Neuronal stem cell (in vitro differentiated cells): ENCODE data around the gene PLA2G4E.
A peak's percentile ranks its signal among the peaks of the same experiment; 100 is the strongest.

Experiments used
- DNase-seq: peaks from one replicate; pipeline ENCODE4 v3.0.0-alpha.2; 2013; ENCODE audit warnings: low spot score
- H2AFZ ChIP-seq: one replicate; pipeline ENCODE4 v1.6.1; 2013; ENCODE audit warnings: mild to moderate bottlenecking, low read length, inconsistent platforms
- H2AK5ac ChIP-seq: 2 replicates; pipeline ENCODE4 v1.6.1; 2013; ENCODE audit warnings: low read depth, mild to moderate bottlenecking, inconsistent platforms, low read length, moderate library complexity, mixed read lengths
- H2BK120ac ChIP-seq: 2 replicates; pipeline ENCODE4 v1.6.1; 2013; ENCODE audit warnings: low read depth, mild to moderate bottlenecking, inconsistent platforms, low read length, moderate library complexity, mixed read lengths
- H2BK12ac ChIP-seq: one replicate; pipeline ENCODE4 v1.6.1; 2013; ENCODE audit warnings: low read length, inconsistent platforms
- H2BK15ac ChIP-seq: 2 replicates; pipeline ENCODE4 v1.6.1; 2013; ENCODE audit warnings: mild to moderate bottlenecking, low read length, inconsistent platforms, mixed read lengths
- H2BK5ac ChIP-seq: one replicate; pipeline ENCODE4 v1.6.1; 2013; ENCODE audit warnings: inconsistent platforms, mild to moderate bottlenecking, low read length, moderate library complexity
- H3K14ac ChIP-seq: one replicate; pipeline ENCODE4 v1.6.1; 2013; ENCODE audit warnings: low read length, inconsistent platforms
- H3K18ac ChIP-seq: 2 replicates; pipeline ENCODE4 v1.6.1; 2013; ENCODE audit warnings: low read length, inconsistent platforms
- H3K23ac ChIP-seq: 2 replicates; pipeline ENCODE4 v1.6.1; 2013; ENCODE audit warnings: low read depth, mild to moderate bottlenecking, mixed read lengths, low read length, inconsistent platforms; ENCODE audit not compliant: poor library complexity
- H3K27ac ChIP-seq: replicated peaks from 3 replicates; pipeline ENCODE4 v1.5.1; 2013; ENCODE audit warnings: low read length, inconsistent platforms
- H3K27me3 ChIP-seq, 3 experiments: 2 replicates each; pipeline ENCODE4 v1.6.1; 2013; ENCODE audit warnings: low read length in 3 of 3, mild to moderate bottlenecking in 2 of 3, inconsistent platforms in 1 of 3, low read depth in 1 of 3, mixed read lengths in 1 of 3, moderate library complexity in 1 of 3; ENCODE audit not compliant: control insufficient read depth in 3 of 3, insufficient read depth in 3 of 3
- H3K36me3 ChIP-seq, 2 donors: replicated peaks in 1 of 2; 2 replicates each; pipeline ENCODE4 v1.6.1; 2013; ENCODE audit warnings: low read length in 2 of 2; ENCODE audit not compliant: control insufficient read depth in 2 of 2, insufficient read depth in 2 of 2
- H3K4ac ChIP-seq: 2 replicates; pipeline ENCODE4 v1.6.1; 2013; ENCODE audit warnings: inconsistent platforms, mild to moderate bottlenecking, low read length, moderate library complexity
- H3K4me1 ChIP-seq, 2 donors: 1 replicate in 1 of 2; 2 replicates in 1 of 2; pipeline ENCODE4 v1.6.1; 2013; ENCODE audit warnings: low read length in 2 of 2, low read depth in 1 of 2; ENCODE audit not compliant: control insufficient read depth in 2 of 2, insufficient read depth in 1 of 2
- H3K4me2 ChIP-seq: one replicate; pipeline ENCODE4 v1.6.1; 2013; ENCODE audit warnings: mild to moderate bottlenecking, low read length, inconsistent platforms; ENCODE audit not compliant: insufficient read depth, poor library complexity, severe bottlenecking
- H3K4me3 ChIP-seq, 2 donors: 2 replicates each; pipeline ENCODE4 v1.5.1; 2013; ENCODE audit warnings: low read length in 2 of 2, mild to moderate bottlenecking in 2 of 2, inconsistent platforms in 1 of 2, moderate library complexity in 1 of 2
- H3K79me1 ChIP-seq: one replicate; pipeline ENCODE4 v1.6.1; 2013; ENCODE audit warnings: low read depth, mild to moderate bottlenecking, inconsistent platforms, low read length, moderate library complexity
- H3K9ac ChIP-seq: one replicate; pipeline ENCODE4 v1.6.1; 2013; ENCODE audit warnings: mild to moderate bottlenecking, low read depth, low read length, inconsistent platforms; ENCODE audit not compliant: poor library complexity
- H3K9me3 ChIP-seq, 2 donors: replicated peaks in 1 of 2; 2 replicates each; pipeline versions ENCODE3 to v1.6.1; 2013; ENCODE audit warnings: low read length in 2 of 2, mild to moderate bottlenecking in 2 of 2, inconsistent platforms in 1 of 2, low read depth in 1 of 2, mixed read lengths in 1 of 2, moderate library complexity in 1 of 2; ENCODE audit not compliant: control insufficient read depth in 2 of 2, insufficient read depth in 1 of 2
- H4K8ac ChIP-seq: one replicate; pipeline ENCODE4 v1.6.1; 2013; ENCODE audit warnings: low read depth, mild to moderate bottlenecking, inconsistent platforms, low read length, moderate library complexity
- H4K91ac ChIP-seq: one replicate; pipeline ENCODE4 v1.6.1; 2013; ENCODE audit warnings: low read length, low read depth, mild to moderate bottlenecking, inconsistent platforms; ENCODE audit not compliant: poor library complexity
- WGBS, 2 donors: extraction: QIAGEN DNeasy Blood & Tissue Kit; methylation state at CpG; one replicate each; pipeline ENCODE4 v1.1.7; 2013; ENCODE audit warnings: missing lambda C conversion rate in 2 of 2, mixed read lengths in 1 of 2; ENCODE audit not compliant: insufficient read length in 2 of 2, insufficient replicate concordance in 1 of 2; ENCODE audit errors: extremely low coverage in 2 of 2; 5-methylcytosine and 5-hydroxymethylcytosine counted together

The PLA2G4E gene

DNA sequence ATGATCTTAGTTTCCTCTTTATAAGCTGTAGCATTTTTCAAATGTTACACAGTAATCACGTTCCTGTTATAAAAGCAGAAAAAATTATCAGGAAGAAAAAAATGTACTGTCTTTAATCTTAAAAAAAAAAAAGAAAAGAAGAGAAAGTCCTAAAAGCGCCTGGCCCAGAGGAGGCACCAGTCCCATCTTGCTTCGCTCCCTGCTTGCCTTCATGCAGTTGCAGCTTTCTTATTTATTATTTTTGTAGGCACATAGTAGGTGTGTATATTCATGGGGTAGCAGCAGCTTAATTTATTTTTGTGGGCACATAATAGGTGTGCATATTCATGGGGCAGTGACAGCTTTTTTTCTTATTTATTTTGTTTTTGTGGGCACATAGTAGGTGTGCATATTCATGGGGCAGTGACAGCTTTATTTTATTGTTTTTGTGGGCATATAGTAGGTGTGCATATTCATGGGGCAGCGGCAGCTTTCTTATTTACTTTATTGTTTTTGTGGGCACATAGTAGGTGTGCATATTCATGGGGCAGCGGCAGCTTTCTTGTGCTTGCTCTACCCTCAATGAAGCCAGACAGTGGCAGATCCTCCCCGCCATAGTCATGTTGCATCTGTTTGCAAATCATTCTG lies 43.0 kb downstream of the PLA2G4E start:
- no peak for DNase-seq
- Histone ChIP-seq H3K27ac (no peak overlapping the region), H3K79me1 (no peaks in the 10 kb centered on the region), H3K4me2 (no peak overlapping the region), H3K18ac (no peak overlapping the region), H3K27me3 (peaks cover 0 to 45% (median 0%) of the 10 kb centered on the region in 3 experiments), H4K8ac (no peak overlapping the region), H2BK5ac (no peak overlapping the region), H3K4me3 (no peak overlapping the region), H3K14ac (no peak overlapping the region), H3K36me3 (no peaks in the 10 kb centered on the region), H3K9me3 (no peaks in the 10 kb centered on the region), H2AFZ (no peak overlapping the region), H4K91ac (no peak overlapping the region), H2BK15ac (no peak overlapping the region), H3K23ac (no peak overlapping the region), H3K4ac (no peak overlapping the region), H2BK120ac (no peak overlapping the region), H2BK12ac (no peak overlapping the region), H3K9ac (no peak overlapping the region), H2AK5ac (no peak overlapping the region), H3K4me1 (peaks cover 0 to 3% of the 10 kb centered on the region in 2 donors)
- WGBS, 2 donors: no CpG with 5 or more reads among the region's 6 CpGs

DNA sequence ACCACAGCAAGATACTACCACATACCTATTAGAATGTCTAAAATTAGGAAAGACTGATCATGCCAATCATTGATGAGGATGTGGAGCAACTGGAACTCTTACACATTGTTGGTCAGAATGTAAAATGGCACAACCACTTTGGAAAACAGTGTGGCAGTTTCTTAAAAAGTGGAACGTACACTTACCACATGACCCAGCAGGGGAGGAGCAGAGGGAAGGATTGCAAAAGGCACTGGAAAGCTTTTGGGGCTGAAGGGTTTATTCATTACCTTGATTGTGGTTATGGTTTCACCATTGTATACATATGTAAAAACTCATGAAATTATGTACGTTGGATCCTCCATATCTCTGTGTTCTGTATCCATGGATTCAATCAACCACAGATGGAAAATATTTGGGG lies 45.2 kb downstream of the PLA2G4E start:
- Histone ChIP-seq H3K4ac (no peak overlapping the region), H3K14ac (no peak overlapping the region), H2BK5ac (no peak overlapping the region), H3K9ac (no peak overlapping the region), H2AK5ac (no peak overlapping the region), H4K91ac (no peak overlapping the region), H2BK12ac (no peak overlapping the region), H3K27me3 (peaks cover 0 to 34% (median 0%) of the 10 kb centered on the region in 3 experiments), H3K36me3 (no peaks in the 10 kb centered on the region), H3K27ac (no peak overlapping the region), H3K4me2 (no peak overlapping the region), H4K8ac (no peak overlapping the region), H2BK120ac (no peak overlapping the region), H2BK15ac (no peak overlapping the region), H3K23ac (no peak overlapping the region), H3K4me3 (no peak overlapping the region), H3K79me1 (peaks cover 1% of the 10 kb centered on the region), H3K18ac (no peak overlapping the region), H3K9me3 (no peaks in the 10 kb centered on the region), H3K4me1 (peaks cover 0 to 9% of the 10 kb centered on the region in 2 donors), H2AFZ (no peak overlapping the region)
- no CpG with 5 or more reads among the region's 2 CpGs for WGBS, 2 donors
- no peak for DNase-seq

DNA sequence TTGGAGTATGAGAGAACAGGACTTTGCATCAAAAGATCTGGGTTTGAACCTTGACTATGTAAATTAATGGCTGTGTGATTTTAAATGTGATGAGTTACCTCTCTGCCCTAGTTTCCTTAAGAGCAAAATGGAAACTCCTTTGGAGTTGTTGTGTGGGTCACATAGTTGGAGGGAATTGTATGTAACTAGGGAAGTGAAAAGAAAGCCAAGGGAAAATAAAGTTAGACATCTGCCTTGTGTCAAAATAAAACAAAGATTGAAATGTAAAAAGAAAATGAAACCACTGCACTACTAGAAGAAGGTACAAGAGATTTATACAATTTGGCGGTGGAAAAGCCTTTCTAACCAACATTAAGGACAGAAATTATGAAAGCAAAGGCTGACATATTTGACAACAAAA lies 46.8 kb downstream of the PLA2G4E start:
- WGBS, 2 donors: no CpG with 5 or more reads among the region's 1 CpG
- no peaks in the 10 kb centered on the region for H3K36me3 ChIP-seq
- no peaks in the 10 kb centered on the region for H3K9me3 ChIP-seq
- peaks cover 1% of the 10 kb centered on the region for H3K79me1 ChIP-seq
- H2BK5ac ChIP-seq: no peak overlapping the region
- no peak overlapping the region for H2BK120ac ChIP-seq
- H3K18ac ChIP-seq: no peak overlapping the region
- H3K9ac ChIP-seq: no peak overlapping the region
- H2AFZ ChIP-seq: no peak overlapping the region
- no peak overlapping the region for H3K23ac ChIP-seq
- H4K91ac ChIP-seq: no peak overlapping the region
- H3K4me3 ChIP-seq: no peak overlapping the region
- H3K4me1 ChIP-seq: peaks cover 0 to 9% of the 10 kb centered on the region in 2 donors
- H3K4me2 ChIP-seq: no peak overlapping the region
- no peak overlapping the region for H4K8ac ChIP-seq
- no peak overlapping the region for H3K14ac ChIP-seq
- no peak overlapping the region for H3K27ac ChIP-seq
- no peak for DNase-seq
- H3K27me3 ChIP-seq: peaks cover 0 to 24% (median 0%) of the 10 kb centered on the region in 3 experiments
- no peak overlapping the region for H3K4ac ChIP-seq
- no peak overlapping the region for H2BK12ac ChIP-seq
- no peak overlapping the region for H2AK5ac ChIP-seq
- no peak overlapping the region for H2BK15ac ChIP-seq

DNA sequence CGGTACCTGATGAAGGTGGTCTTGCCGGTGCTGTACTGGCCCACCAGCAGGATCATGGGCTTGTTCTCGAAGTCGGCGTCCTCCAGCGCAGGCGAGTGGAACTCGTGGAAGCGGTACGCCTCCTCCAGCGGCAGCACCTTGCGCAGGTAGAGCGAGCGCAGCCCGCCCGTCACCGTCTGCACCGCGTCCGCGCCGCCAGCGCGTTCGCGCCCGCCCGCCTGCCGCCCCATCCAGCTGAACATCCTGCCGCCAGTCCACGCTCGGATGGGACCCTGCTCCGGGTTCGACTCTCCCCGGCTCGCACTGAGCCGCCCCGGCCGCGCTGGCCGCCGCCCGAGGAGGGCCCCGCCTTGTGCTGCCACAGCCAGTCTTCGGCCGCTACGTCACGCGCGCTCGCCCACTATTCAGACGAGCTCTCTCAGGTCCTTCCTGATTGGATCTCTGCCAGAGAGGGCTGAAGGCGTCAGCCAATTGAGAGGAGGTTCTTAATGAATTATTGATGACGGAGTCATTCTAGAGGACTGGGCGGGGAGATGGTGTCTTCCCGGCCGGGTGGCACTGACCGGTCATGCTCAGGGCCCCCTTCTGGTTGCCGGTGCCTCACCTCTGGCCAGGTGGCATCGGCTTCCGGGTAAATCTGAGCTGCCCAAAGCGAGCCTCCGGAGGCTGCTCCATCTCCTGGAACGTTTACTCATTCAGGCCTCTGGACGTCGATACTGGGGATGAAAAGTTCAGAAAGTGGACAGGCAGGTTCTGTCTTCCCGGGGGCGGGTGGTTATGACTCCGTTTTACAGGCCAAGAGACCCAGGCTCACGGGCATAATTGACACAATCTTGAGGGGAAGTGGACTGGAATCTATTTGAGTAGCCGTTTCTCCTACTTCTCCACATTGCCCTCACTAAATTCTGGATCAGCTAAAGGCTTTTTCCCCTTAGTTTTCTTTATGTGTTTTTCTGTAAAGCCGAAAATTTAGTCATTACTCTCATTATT lies 48.3 kb downstream of the PLA2G4E start, which contains the start of gene EHD4:
TSS of gene EHD4 (minus strand) at position 305 of the 990 bp plus-strand sequence. CDS start at position 242, 63 bp downstream.
- Histone ChIP-seq H2AFZ (peak within 1 kb of the TSS; percentile 100), H2BK120ac (no peak within 1 kb of the TSS), H4K8ac (no peak within 1 kb of the TSS), H2BK15ac (peak within 1 kb of the TSS; percentile 93), H3K4me3 (peak within 1 kb of the TSS; percentile 95 to 96), H3K14ac (peak within 1 kb of the TSS; percentile 84), H4K91ac (no peak within 1 kb of the TSS), H2BK5ac (peak within 1 kb of the TSS; percentile 92), H3K18ac (peak within 1 kb of the TSS; percentile 99), H3K36me3 (no peaks in the 10 kb centered on the region), H2BK12ac (peak within 1 kb of the TSS; percentile 46), H3K4me1 (peaks cover 0 to 9% of the 10 kb centered on the region in 2 donors), H2AK5ac (no peak within 1 kb of the TSS), H3K9ac (peak within 1 kb of the TSS; percentile 99), H3K27me3 (peaks cover 0 to 21% (median 0%) of the 10 kb centered on the region in 3 experiments), H3K79me1 (peaks cover 1% of the 10 kb centered on the region), H3K4me2 (peak within 1 kb of the TSS; percentile 90), H3K27ac (peak within 1 kb of the TSS; percentile 74), H3K9me3 (no peaks in the 10 kb centered on the region), H3K4ac (no peak within 1 kb of the TSS), H3K23ac (peak within 1 kb of the TSS; percentile 97)
- 100% methylated on average over 1 of the region's 72 CpGs; no CpG with 5 or more reads in 1 of the 2 donors for WGBS, 2 donors
- DNase-seq: peak; percentile 94
